K562 (cell line): ENCODE data around the gene CSH1. TPM values are rescaled to one million over a fixed set of nuclear protein-coding genes. Genes with fewer than 3 reads are reported as not detected.

Experiments
- BACH1 ChIP-seq: fragments of 200-800 bp; sonication (Bioruptor generic); IDR thresholded peaks from 2 replicates; pipeline ENCODE4 v1.6.1; 2016; ENCODE audit warnings: missing genetic modification characterization, missing compliant biosample characterization
- FOXK1 ChIP-seq: sonication (generic); formaldehyde crosslinking; IDR thresholded peaks from 2 replicates; pipeline ENCODE4 v1.8.0; 2022; ENCODE audit warnings: missing genetic modification reagents, mild to moderate bottlenecking, borderline replicate concordance
- HOXB6 ChIP-seq: fragments of 250-450 bp; sonication (Bioruptor Pico); IDR thresholded peaks from 2 replicates; pipeline ENCODE4 v1.5.1; 2022; ENCODE audit warnings: mild to moderate bottlenecking, borderline replicate concordance
- KAT7 ChIP-seq: sonication (generic); formaldehyde crosslinking; IDR thresholded peaks from 2 replicates; pipeline ENCODE4 v1.8.0; 2022; ENCODE audit warnings: missing genetic modification reagents, mild to moderate bottlenecking, borderline replicate concordance
- KDM4B ChIP-seq, 2 experiments: fragments of 450-650 bp in 1 of 2; sonication (generic) in 1 of 2; IDR thresholded peaks; 2 replicates each; pipeline ENCODE4 v1.6.1; 2016 to 2017; ENCODE audit warnings: borderline replicate concordance in 2 of 2, antibody characterized with exemption in 1 of 2, low read depth in 1 of 2, mild to moderate bottlenecking in 1 of 2
- KLF6 ChIP-seq: fragments of 250-450 bp; sonication (Bioruptor Pico); IDR thresholded peaks from 2 replicates; pipeline ENCODE4 v1.4.0; 2020; ENCODE audit warnings: mild to moderate bottlenecking, moderate library complexity, borderline replicate concordance
- MCM5 ChIP-seq: fragments of 450-650 bp; IDR thresholded peaks from 2 replicates; pipeline ENCODE4 v1.6.1; 2016; ENCODE audit warnings: low read depth
- MCM7 ChIP-seq, 2 experiments: fragments of 450-650 bp; IDR thresholded peaks; 2 replicates each; pipeline ENCODE4 v1.6.1; 2016 to 2018
- MEF2A ChIP-seq: IDR thresholded peaks from 2 replicates; pipeline ENCODE4 v1.6.1; 2011; ENCODE audit warnings: low read depth, mild to moderate bottlenecking, low read length, moderate library complexity; ENCODE audit not compliant: control insufficient read depth
- PYGO2 ChIP-seq: fragments of 450-650 bp; IDR thresholded peaks from 2 replicates; pipeline ENCODE4 v1.6.1; 2016; ENCODE audit warnings: mild to moderate bottlenecking, missing genetic modification characterization, moderate library complexity, missing compliant biosample characterization
- SMAD1 ChIP-seq: fragments of 150-350 bp; IDR thresholded peaks from 2 replicates; pipeline ENCODE4 v1.6.1; 2014; ENCODE audit warnings: low read length, low read depth; ENCODE audit not compliant: partially characterized antibody
- XRCC3 ChIP-seq: fragments of 450-650 bp; IDR thresholded peaks from 2 replicates; pipeline ENCODE4 v1.6.1; 2017; ENCODE audit warnings: mild to moderate bottlenecking, moderate library complexity
- ZBTB17 ChIP-seq: fragments of 450-650 bp; formaldehyde crosslinking; IDR thresholded peaks from 2 replicates; pipeline ENCODE4 v1.4.0; 2020; ENCODE audit warnings: mild to moderate bottlenecking
- ZNF175 ChIP-seq: fragments of 200-800 bp; sonication (Bioruptor generic); IDR thresholded peaks from 2 replicates; pipeline ENCODE4 v1.6.1; 2016; ENCODE audit warnings: low read depth, mild to moderate bottlenecking, missing genetic modification characterization, missing compliant biosample characterization
- ZNF24 ChIP-seq: fragments of 450-650 bp; IDR thresholded peaks from 2 replicates; pipeline ENCODE4 v1.6.1; 2016
- polyA plus RNA-seq, 8 experiments: library from polyadenylated mRNA; depleted of rRNA in 4 of 8; stranded (reverse) in 5 of 8; unstranded in 3 of 8; fragments of >200 nt; fragmentation: Nextera tagmentation in 2 of 8; fragmentation: Illumina TruSeq in 1 of 8; extraction: Ambion mirVana in 2 of 8; extraction: Trizol in 1 of 8; gene quantifications; 2 replicates each; pipeline versions ENCODE4 v1.2.1 to v1.2.3, GENCODE V29; 2011 to 2014; ENCODE audit warnings: inconsistent platforms in 1 of 8, missing spikeins in 1 of 8
- total RNA-seq, 7 experiments: library from RNA; depleted of rRNA in 6 of 7; stranded (reverse); fragments of >200 nt in 6 of 7; fragmentation: Illumina TruSeq in 2 of 7; extraction: Trizol in 2 of 7; gene quantifications; 2 replicates each; pipeline versions ENCODE4 v1.2.1 to v1.2.3, GENCODE V29; 2011 to 2021; ENCODE audit warnings: low replicate concordance in 1 of 7
- TF ChIP-seq, protein P1 (sequence below): fragments of 250-450 bp; sonication (Bioruptor Pico); IDR thresholded peaks from 2 replicates; pipeline ENCODE4 v1.8.0; 2021; ENCODE audit warnings: moderate library complexity, mild to moderate bottlenecking, inconsistent platforms
- TF ChIP-seq, protein P2 (sequence below), 2 experiments: fragments of 450-650 bp; IDR thresholded peaks; 2 replicates each; pipeline ENCODE4 v1.6.1; 2018; ENCODE audit warnings: mild to moderate bottlenecking in 2 of 2, low read depth in 1 of 2; ENCODE audit not compliant: partially characterized antibody in 2 of 2
- TF ChIP-seq, protein P3 (sequence below), 2 experiments: fragments of 150-350 bp in 1 of 2; IDR thresholded peaks; 2 replicates each; pipeline ENCODE4 v1.6.1; 2012 to 2016; ENCODE audit warnings: low read depth in 2 of 2, low read length in 2 of 2, mild to moderate bottlenecking in 1 of 2, moderate library complexity in 1 of 2
- TF ChIP-seq, protein P4 (sequence below): fragments of 450-650 bp; IDR thresholded peaks from 2 replicates; pipeline ENCODE4 v1.6.1; 2016; ENCODE audit warnings: low read depth, mild to moderate bottlenecking, moderate library complexity

Gene CSH1
- total and polyA plus RNA-seq, 9 of the 15 experiments (the other 6 are each of a cell fraction or from before 2014, with no cell fraction given): not detected

DNA sequence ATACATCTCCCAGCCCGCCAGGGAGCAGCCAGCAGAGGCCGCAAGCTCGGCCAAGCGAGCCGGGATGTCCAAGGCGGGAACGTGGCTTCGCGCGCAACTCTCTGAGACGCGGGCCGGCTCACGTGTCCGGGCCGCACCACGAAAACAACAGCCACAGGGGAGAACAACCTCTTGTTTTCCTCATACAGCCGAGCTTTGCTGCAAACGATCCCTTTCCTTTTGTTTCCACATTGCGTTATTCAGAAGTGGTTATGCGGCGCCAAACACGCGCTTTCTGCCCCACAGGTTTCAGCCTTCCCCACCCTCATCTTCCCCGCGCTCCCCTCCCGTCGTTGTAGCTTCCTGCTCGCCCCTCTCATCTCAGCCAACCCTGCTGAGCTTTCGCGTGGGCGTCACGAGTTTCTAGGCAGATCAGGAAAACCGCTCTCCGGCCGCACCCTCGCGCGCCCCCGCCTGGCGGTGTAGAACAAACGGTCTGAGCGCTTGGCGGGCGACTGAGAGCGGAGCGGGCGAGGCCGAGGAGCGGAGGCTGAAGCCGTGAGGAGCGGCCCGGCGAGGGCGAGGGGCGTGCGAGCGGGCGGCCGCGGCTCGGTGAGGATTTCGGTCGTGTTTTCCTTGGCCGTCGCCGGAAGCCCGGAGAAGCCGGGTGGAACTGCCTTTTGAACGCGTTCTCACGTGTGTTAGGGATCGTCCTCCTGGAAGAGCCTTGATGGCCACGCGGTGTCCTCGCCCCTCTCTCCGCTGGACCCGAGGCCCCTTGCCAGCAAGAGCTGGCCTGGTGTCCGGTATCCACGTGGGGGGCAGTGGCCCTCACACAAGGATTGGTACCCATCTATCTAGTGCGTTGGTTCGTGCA, 47.3 kb downstream of the CSH1 start (continued):
- TF ChIP-seq SMAD1 (no peak), KAT7 (CRISPR knock-in tag) (peak; percentile 86; the same call in 1 of the 2 replicates), ZBTB17 (CRISPR knock-in tag) (peak; percentile 49; the same call in 1 of the 2 replicates), KLF6 (CRISPR knock-in tag) (peak; percentile 62; the same call in 1 of the 2 replicates), ZNF175 (peak; percentile 23; the same call in 1 of the 2 replicates), HOXB6 (no peak), MCM7 (IDR thresholded peaks at IDR 0.05) (no peak; a peak in 1 of 4 replicates), KDM4B (IDR thresholded peaks at IDR 0.05; ENCODE audit: borderline replicate concordance in 2 of 2, low read depth in 1 of 2) (no peak), XRCC3 (no peak), PYGO2 (tag) (no peak), MEF2A (no peak), MCM5 (no peak), ZNF24 (peak; percentile 69; the same call in 1 of the 2 replicates), FOXK1 (CRISPR knock-in tag) (peak; percentile 93), BACH1 (tag) (no peak)
- TF ChIP-seq, protein P1, sequence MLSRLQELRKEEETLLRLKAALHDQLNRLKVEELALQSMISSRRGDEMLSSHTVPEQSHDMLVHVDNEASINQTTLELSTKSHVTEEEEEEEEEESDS (CRISPR knock-in tag): no peak
- TF ChIP-seq, protein P2, sequence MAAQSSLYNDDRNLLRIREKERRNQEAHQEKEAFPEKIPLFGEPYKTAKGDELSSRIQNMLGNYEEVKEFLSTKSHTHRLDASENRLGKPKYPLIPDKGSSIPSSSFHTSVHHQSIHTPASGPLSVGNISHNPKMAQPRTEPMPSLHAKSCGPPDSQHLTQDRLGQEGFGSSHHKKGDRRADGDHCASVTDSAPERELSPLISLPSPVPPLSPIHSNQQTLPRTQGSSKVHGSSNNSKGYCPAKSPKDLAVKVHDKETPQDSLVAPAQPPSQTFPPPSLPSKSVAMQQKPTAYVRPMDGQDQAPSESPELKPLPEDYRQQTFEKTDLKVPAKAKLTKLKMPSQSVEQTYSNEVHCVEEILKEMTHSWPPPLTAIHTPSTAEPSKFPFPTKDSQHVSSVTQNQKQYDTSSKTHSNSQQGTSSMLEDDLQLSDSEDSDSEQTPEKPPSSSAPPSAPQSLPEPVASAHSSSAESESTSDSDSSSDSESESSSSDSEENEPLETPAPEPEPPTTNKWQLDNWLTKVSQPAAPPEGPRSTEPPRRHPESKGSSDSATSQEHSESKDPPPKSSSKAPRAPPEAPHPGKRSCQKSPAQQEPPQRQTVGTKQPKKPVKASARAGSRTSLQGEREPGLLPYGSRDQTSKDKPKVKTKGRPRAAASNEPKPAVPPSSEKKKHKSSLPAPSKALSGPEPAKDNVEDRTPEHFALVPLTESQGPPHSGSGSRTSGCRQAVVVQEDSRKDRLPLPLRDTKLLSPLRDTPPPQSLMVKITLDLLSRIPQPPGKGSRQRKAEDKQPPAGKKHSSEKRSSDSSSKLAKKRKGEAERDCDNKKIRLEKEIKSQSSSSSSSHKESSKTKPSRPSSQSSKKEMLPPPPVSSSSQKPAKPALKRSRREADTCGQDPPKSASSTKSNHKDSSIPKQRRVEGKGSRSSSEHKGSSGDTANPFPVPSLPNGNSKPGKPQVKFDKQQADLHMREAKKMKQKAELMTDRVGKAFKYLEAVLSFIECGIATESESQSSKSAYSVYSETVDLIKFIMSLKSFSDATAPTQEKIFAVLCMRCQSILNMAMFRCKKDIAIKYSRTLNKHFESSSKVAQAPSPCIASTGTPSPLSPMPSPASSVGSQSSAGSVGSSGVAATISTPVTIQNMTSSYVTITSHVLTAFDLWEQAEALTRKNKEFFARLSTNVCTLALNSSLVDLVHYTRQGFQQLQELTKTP (IDR thresholded peaks at IDR 0.05; ENCODE audit: low read depth in 1 of 2, partially characterized antibody in 2 of 2): peak; percentile 50 to 82
- TF ChIP-seq, protein P3, sequence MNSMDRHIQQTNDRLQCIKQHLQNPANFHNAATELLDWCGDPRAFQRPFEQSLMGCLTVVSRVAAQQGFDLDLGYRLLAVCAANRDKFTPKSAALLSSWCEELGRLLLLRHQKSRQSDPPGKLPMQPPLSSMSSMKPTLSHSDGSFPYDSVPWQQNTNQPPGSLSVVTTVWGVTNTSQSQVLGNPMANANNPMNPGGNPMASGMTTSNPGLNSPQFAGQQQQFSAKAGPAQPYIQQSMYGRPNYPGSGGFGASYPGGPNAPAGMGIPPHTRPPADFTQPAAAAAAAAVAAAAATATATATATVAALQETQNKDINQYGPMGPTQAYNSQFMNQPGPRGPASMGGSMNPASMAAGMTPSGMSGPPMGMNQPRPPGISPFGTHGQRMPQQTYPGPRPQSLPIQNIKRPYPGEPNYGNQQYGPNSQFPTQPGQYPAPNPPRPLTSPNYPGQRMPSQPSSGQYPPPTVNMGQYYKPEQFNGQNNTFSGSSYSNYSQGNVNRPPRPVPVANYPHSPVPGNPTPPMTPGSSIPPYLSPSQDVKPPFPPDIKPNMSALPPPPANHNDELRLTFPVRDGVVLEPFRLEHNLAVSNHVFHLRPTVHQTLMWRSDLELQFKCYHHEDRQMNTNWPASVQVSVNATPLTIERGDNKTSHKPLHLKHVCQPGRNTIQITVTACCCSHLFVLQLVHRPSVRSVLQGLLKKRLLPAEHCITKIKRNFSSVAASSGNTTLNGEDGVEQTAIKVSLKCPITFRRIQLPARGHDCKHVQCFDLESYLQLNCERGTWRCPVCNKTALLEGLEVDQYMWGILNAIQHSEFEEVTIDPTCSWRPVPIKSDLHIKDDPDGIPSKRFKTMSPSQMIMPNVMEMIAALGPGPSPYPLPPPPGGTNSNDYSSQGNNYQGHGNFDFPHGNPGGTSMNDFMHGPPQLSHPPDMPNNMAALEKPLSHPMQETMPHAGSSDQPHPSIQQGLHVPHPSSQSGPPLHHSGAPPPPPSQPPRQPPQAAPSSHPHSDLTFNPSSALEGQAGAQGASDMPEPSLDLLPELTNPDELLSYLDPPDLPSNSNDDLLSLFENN (IDR thresholded peaks at IDR 0.05; ENCODE audit: low read depth in 2 of 2, low read length in 2 of 2): 0 out of 4 replicates have a peak, but pooled peaks of 1 of the 2 experiments have one; percentile 19
- TF ChIP-seq, protein P4, sequence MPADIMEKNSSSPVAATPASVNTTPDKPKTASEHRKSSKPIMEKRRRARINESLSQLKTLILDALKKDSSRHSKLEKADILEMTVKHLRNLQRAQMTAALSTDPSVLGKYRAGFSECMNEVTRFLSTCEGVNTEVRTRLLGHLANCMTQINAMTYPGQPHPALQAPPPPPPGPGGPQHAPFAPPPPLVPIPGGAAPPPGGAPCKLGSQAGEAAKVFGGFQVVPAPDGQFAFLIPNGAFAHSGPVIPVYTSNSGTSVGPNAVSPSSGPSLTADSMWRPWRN: peak; percentile 75
